ENCODE results near the gene CLTC. TPM values are rescaled to one million over a fixed set of nuclear protein-coding genes. Genes with fewer than 3 reads are reported as not detected.

The CLTC gene
- total RNA-seq, 1 donor from 2014 or later, result 225 TPM

DNA sequence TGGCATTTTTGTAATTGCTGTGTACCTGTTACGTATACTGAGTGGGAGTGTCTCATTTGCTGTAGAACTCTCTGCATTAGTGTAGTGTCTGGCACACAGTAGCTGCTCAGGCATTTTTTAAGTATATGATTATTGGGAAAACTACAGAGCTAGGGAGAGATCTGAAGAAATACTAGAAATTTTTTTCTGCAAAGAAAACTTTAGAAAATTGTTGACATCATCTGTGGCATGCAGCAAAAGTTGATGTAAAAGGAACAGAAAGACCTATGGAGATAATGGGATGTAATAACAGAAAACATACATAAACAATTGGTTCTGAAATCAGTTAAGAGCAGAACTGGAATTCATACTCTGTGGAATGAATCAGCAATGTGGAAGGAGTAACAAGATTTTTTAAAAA is 11.6 kb downstream of the CLTC start:
- H3K36me3 ChIP-seq, result no peaks in the 10 kb centered on the region
- H3K27ac Mint-ChIP-seq, result no peak overlapping the region
- no peak overlapping the region for H3K4me3 Mint-ChIP-seq

DNA sequence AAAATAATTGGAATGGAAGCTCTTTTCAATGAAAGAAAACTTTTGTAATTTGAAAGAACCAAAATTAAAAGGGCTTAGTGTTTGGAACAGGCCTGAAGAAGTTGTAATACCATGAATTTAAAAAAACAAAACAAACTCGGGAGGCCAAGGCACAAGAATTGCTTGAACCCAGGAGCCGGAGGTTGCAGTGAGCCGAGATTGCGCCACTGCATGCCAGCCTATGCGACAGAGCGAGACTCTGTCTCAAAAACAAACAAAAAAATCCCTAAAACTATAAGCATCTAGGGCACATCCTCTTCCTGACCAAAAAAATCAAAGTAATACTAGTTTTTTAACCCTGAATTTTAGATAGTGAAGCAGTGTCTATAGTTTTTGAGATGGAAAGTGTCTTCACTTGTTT is 12.7 kb downstream of the CLTC start:
- H3K4me1 Mint-ChIP-seq, result peaks cover 3% of the 10 kb centered on the region
- no peaks in the 10 kb centered on the region for H3F3A ChIP-seq (ENCODE audit: low read depth)
- DNase-seq (ENCODE audit: low spot score), result no peak
- no peak overlapping the region for H3K4me3 ChIP-seq
- H3K36me3 Mint-ChIP-seq, result peaks cover 16% of the 10 kb centered on the region
- H3K27me3 ChIP-seq, result no peaks in the 10 kb centered on the region
- no peak overlapping the region for H3K27ac Mint-ChIP-seq
- no peaks in the 10 kb centered on the region for H3K9me3 ChIP-seq (ENCODE audit: low read depth)
- H4K20me1 ChIP-seq (ENCODE audit: low read depth), result peaks cover 23% of the 10 kb centered on the region
- H3K4me3 Mint-ChIP-seq, result no peak overlapping the region
- H3K9ac ChIP-seq, result no peak overlapping the region
- H2AFZ ChIP-seq (replicated peaks), result no peak overlapping the region
- no peaks in the 10 kb centered on the region for H3K27me3 Mint-ChIP-seq (ENCODE audit: insufficient read depth, low read depth)
- no peak overlapping the region for H3K4me2 ChIP-seq
- H3K36me3 ChIP-seq, result no peaks in the 10 kb centered on the region
- no peak overlapping the region for H3K27ac ChIP-seq
- H3K4me1 ChIP-seq, result no peaks in the 10 kb centered on the region
- peaks cover 3% of the 10 kb centered on the region for H3K9me3 Mint-ChIP-seq
- peaks cover 98% of the 10 kb centered on the region for H3K79me2 ChIP-seq (ENCODE audit: low read depth)
- TF ChIP-seq, protein P1, sequence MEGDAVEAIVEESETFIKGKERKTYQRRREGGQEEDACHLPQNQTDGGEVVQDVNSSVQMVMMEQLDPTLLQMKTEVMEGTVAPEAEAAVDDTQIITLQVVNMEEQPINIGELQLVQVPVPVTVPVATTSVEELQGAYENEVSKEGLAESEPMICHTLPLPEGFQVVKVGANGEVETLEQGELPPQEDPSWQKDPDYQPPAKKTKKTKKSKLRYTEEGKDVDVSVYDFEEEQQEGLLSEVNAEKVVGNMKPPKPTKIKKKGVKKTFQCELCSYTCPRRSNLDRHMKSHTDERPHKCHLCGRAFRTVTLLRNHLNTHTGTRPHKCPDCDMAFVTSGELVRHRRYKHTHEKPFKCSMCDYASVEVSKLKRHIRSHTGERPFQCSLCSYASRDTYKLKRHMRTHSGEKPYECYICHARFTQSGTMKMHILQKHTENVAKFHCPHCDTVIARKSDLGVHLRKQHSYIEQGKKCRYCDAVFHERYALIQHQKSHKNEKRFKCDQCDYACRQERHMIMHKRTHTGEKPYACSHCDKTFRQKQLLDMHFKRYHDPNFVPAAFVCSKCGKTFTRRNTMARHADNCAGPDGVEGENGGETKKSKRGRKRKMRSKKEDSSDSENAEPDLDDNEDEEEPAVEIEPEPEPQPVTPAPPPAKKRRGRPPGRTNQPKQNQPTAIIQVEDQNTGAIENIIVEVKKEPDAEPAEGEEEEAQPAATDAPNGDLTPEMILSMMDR (IDR thresholded peaks at IDR 0.05), result no peak
- TF ChIP-seq EZH2 (IDR thresholded peaks at IDR 0.05) (no peak), EZH2phosphoT487 (IDR thresholded peaks at IDR 0.05) (no peak)

More for the DNA sequence above, 11.6 kb downstream of the CLTC start:
- H3F3A ChIP-seq (ENCODE audit: low read depth), result no peaks in the 10 kb centered on the region
- Mint-ChIP-seq H3K9me3 (peaks cover 3% of the 10 kb centered on the region), H3K4me1 (peaks cover 3% of the 10 kb centered on the region), H3K27me3 (ENCODE audit: insufficient read depth, low read depth) (no peaks in the 10 kb centered on the region), H3K36me3 (peaks cover 16% of the 10 kb centered on the region)
- H3K4me1 ChIP-seq, result no peaks in the 10 kb centered on the region
- no peaks in the 10 kb centered on the region for H3K9me3 ChIP-seq (ENCODE audit: low read depth)
- no peaks in the 10 kb centered on the region for H3K27me3 ChIP-seq
- no peak overlapping the region for H3K27ac ChIP-seq
- TF ChIP-seq EZH2 (IDR thresholded peaks at IDR 0.05), result no peak
- TF ChIP-seq, protein P1 (IDR thresholded peaks at IDR 0.05), result no peak
- no peak for TF ChIP-seq EZH2phosphoT487 (IDR thresholded peaks at IDR 0.05)
- H3K9ac ChIP-seq, result no peak overlapping the region
- H3K4me3 ChIP-seq, result no peak overlapping the region
- H3K79me2 ChIP-seq (ENCODE audit: low read depth), result peaks cover 100% of the 10 kb centered on the region
- H4K20me1 ChIP-seq (ENCODE audit: low read depth), result peaks cover 34% of the 10 kb centered on the region
- H2AFZ ChIP-seq (replicated peaks), result no peak overlapping the region
- no peak overlapping the region for H3K4me2 ChIP-seq
- DNase-seq (ENCODE audit: low spot score), result no peak

DNA sequence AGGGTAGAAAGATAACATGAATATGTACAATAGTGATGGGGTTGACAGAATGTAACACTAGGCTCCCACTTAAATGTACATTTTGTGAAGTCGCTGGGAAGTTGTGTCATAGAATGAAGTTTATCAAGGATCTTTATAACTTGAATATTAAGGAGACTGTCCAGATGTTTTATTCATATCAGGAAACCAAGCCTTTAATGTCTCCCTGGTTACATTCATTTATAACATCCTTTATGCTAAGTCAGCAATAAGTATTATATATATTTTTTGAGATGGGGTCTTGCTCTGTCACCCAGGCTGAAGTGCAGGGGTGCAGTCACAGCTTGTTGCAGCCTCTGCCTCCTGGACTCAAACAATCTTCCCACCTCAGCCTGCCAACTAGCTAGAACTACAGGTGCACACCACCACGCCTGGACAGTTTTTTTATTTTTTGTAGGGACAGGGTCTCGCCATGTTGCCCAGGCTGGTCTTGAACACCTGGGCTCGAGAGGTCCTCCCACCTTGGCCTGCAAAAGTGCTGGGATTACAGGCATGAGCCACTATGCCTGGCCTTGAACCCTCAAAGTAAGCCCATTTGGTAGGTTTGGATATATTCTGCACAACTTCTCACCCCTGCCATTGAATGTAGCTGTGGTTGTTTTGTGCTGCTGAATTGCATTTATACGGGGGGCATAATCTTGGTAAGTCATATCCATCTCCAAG is 14.1 kb downstream of the CLTC start:
- H3K9me3 Mint-ChIP-seq, result peaks cover 3% of the 10 kb centered on the region

More for the DNA sequence above, 14.1 kb downstream of the CLTC start:
- H3K4me3 Mint-ChIP-seq, result no peak overlapping the region
- Histone ChIP-seq H3K9ac (no peak overlapping the region), H3K27ac (no peak overlapping the region), H3K27me3 (no peaks in the 10 kb centered on the region), H3K36me3 (no peaks in the 10 kb centered on the region), H3K4me3 (no peak overlapping the region), H2AFZ (replicated peaks) (no peak overlapping the region), H3K4me1 (no peaks in the 10 kb centered on the region), H3F3A (ENCODE audit: low read depth) (no peaks in the 10 kb centered on the region), H3K9me3 (ENCODE audit: low read depth) (no peaks in the 10 kb centered on the region), H4K20me1 (ENCODE audit: low read depth) (peaks cover 30% of the 10 kb centered on the region), H3K4me2 (no peak overlapping the region), H3K79me2 (ENCODE audit: low read depth) (peaks cover 98% of the 10 kb centered on the region)
- no peak overlapping the region for H3K27ac Mint-ChIP-seq
- no peak for TF ChIP-seq EZH2phosphoT487 (IDR thresholded peaks at IDR 0.05)
- no peaks in the 10 kb centered on the region for H3K27me3 Mint-ChIP-seq (ENCODE audit: insufficient read depth, low read depth)
- H3K36me3 Mint-ChIP-seq, result peaks cover 13% of the 10 kb centered on the region
- no peak for DNase-seq (ENCODE audit: low spot score)
- peaks cover 3% of the 10 kb centered on the region for H3K4me1 Mint-ChIP-seq

Data from neural progenitor cell (in vitro differentiated cells).